Hepatocyte (in vitro differentiated cells): ENCODE data around the gene SLC25A29. TPM values are rescaled to one million over a fixed set of nuclear protein-coding genes. Genes with fewer than 3 reads are reported as not detected.
"Not testable (repeated sequence)": the region's sequence is repeated elsewhere in the genome, so short reads cannot be mapped to it uniquely, and the experiment has no call there.

ENCODE experiments used
- DNase-seq: peaks from one replicate; pipeline ENCODE4 v3.0.0-alpha.2; 2016; ENCODE audit warnings: low spot score
- H2AFZ ChIP-seq: fragments of 200-600 bp; sonication (generic); 2 replicates; pipeline ENCODE4 v1.6.0; 2016; ENCODE audit warnings: antibody characterized with exemption, mild to moderate bottlenecking
- H3K27ac ChIP-seq: fragments of 200-600 bp; sonication (generic); 2 replicates; pipeline ENCODE4 v1.5.1; 2016; ENCODE audit warnings: mild to moderate bottlenecking
- H3K27me3 ChIP-seq: fragments of 200-600 bp; sonication (generic); 2 replicates; pipeline ENCODE4 v1.6.1; 2016
- H3K36me3 ChIP-seq: fragments of 200-600 bp; sonication (generic); replicated peaks from 2 replicates; pipeline ENCODE4 v1.5.1; 2016; ENCODE audit warnings: low read depth; ENCODE audit not compliant: insufficient read depth
- H3K4me1 ChIP-seq: fragments of 200-600 bp; sonication (generic); 2 replicates; pipeline ENCODE4 v1.5.1; 2016; ENCODE audit warnings: mild to moderate bottlenecking, moderate library complexity; ENCODE audit not compliant: insufficient read depth
- H3K4me2 ChIP-seq: fragments of 200-600 bp; sonication (generic); 2 replicates; pipeline ENCODE4 v1.6.0; 2016
- H3K4me3 ChIP-seq: fragments of 200-600 bp; sonication (generic); 2 replicates; pipeline ENCODE4 v1.5.1; 2016; ENCODE audit warnings: mild to moderate bottlenecking
- H3K79me2 ChIP-seq: fragments of 200-600 bp; sonication (generic); 2 replicates; pipeline ENCODE4 v1.6.0; 2017; ENCODE audit warnings: mild to moderate bottlenecking
- H3K9me2 ChIP-seq: fragments of 200-600 bp; sonication (generic); replicated peaks from 2 replicates; pipeline ENCODE4 v1.6.0; 2017; ENCODE audit warnings: mild to moderate bottlenecking; ENCODE audit not compliant: insufficient read depth
- H3K9me3 ChIP-seq: fragments of 200-600 bp; sonication (generic); 2 replicates; pipeline ENCODE4 v1.5.1; 2016; ENCODE audit warnings: low read depth, mild to moderate bottlenecking
- H4K20me1 ChIP-seq: fragments of 200-600 bp; sonication (generic); 2 replicates; pipeline ENCODE4 v1.6.0; 2016; ENCODE audit warnings: mild to moderate bottlenecking; ENCODE audit not compliant: insufficient read depth, poor library complexity, severe bottlenecking
- EZH2 ChIP-seq: fragments of 200-600 bp; sonication (generic); IDR thresholded peaks from 2 replicates; pipeline ENCODE4 v1.6.1; 2016; ENCODE audit warnings: antibody characterized with exemption, mild to moderate bottlenecking, borderline replicate concordance
- EZH2phosphoT487 ChIP-seq: fragments of 200-600 bp; sonication (generic); IDR thresholded peaks from one replicate; pipeline ENCODE4 v1.6.1; 2018; ENCODE audit warnings: antibody characterized with exemption, mild to moderate bottlenecking, low read depth, moderate library complexity; ENCODE audit not compliant: unreplicated experiment, severe bottlenecking
- WGBS: methylation state at CpG from one replicate; pipeline ENCODE4 v1.1.6; 2016; ENCODE audit warnings: low lambda C conversion rate; ENCODE audit errors: missing lambda C conversion rate; 5-methylcytosine and 5-hydroxymethylcytosine counted together
- polyA plus RNA-seq: library from polyadenylated mRNA; unstranded; fragments of >200 nt; fragmentation: Nextera tagmentation; extraction: Ambion mirVana; gene quantifications from 2 replicates; pipeline ENCODE4 v1.2.1, GENCODE V29; 2016
- total RNA-seq: library from RNA; depleted of rRNA; stranded (reverse); fragments of >200 nt; gene quantifications from 2 replicates; pipeline ENCODE4 v1.2.3, GENCODE V29; 2014
- TF ChIP-seq, protein P1 (sequence below): fragments of 200-600 bp; sonication (generic); IDR thresholded peaks from 2 replicates; pipeline ENCODE4 v1.5.1; 2016; ENCODE audit warnings: antibody characterized with exemption, mild to moderate bottlenecking; ENCODE audit not compliant: poor library complexity

SLC25A29 gene
- total and polyA plus RNA-seq, 2 experiments from 2014 or later, result 73.1 to 90.1 TPM

DNA sequence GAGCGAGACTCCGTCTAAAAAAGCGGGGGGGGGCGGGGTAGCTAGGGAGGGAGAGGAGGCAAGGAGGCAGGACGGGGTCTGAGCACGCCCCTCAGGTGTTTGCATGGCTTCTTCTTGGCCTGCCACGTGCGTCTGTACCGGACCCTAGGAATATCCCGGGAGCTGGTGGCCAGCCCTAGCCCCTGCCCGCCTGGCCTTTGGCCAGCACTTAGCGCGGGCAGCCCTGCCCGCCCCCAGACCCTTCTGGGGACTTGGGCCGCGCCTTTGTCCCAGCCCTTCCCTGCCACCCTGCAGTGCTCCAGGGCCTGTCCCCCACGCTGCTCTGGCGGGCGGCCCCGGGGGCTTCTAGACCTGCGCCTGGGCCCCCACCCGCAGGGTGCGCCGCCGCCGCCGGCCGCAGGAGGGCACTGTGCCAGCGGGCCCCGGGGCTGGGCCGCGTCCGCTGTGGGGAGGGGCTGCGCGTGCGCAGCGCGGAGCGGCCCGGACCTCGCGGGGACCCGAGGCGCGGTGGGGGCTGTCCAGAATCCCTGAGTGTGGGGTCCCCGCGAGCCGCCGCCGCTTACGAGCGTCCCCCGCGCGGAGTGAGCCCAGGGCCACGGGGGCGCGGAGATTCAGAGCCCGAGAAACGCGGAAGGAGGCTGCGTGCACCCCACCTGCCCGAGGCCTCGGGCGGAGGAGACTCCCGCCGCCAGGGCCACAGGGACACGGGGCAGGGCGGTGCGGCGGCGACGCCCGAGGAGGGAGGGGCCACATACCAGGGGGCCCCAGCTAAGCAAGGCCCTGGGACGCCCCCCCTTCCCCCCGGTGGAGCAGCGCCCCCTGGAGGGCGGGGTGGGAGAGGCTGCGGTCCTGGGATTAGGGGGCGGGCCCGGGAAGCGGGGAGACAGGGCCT lies 21.0 kb downstream of the SLC25A29 start:
- H3K27ac ChIP-seq, result peak overlapping the region; percentile 94
- TF ChIP-seq EZH2phosphoT487, result no peak
- TF ChIP-seq, protein P1, sequence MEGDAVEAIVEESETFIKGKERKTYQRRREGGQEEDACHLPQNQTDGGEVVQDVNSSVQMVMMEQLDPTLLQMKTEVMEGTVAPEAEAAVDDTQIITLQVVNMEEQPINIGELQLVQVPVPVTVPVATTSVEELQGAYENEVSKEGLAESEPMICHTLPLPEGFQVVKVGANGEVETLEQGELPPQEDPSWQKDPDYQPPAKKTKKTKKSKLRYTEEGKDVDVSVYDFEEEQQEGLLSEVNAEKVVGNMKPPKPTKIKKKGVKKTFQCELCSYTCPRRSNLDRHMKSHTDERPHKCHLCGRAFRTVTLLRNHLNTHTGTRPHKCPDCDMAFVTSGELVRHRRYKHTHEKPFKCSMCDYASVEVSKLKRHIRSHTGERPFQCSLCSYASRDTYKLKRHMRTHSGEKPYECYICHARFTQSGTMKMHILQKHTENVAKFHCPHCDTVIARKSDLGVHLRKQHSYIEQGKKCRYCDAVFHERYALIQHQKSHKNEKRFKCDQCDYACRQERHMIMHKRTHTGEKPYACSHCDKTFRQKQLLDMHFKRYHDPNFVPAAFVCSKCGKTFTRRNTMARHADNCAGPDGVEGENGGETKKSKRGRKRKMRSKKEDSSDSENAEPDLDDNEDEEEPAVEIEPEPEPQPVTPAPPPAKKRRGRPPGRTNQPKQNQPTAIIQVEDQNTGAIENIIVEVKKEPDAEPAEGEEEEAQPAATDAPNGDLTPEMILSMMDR, result peak; percentile 91
- H3K9me2 ChIP-seq, result no peaks in the 10 kb centered on the region
- H2AFZ ChIP-seq, result peak overlapping the region; percentile 100
- H3K36me3 ChIP-seq, result no peaks in the 10 kb centered on the region
- H3K4me3 ChIP-seq, result peak overlapping the region; percentile 98
- WGBS, result 3% methylated on average over 39 of the region's 82 CpGs
- H3K4me1 ChIP-seq, result peaks cover 2% of the 10 kb centered on the region
- peaks cover 22% of the 10 kb centered on the region for H4K20me1 ChIP-seq
- no peaks in the 10 kb centered on the region for H3K9me3 ChIP-seq
- H3K79me2 ChIP-seq, result peaks cover 19% of the 10 kb centered on the region
- peak; percentile 88 for DNase-seq
- H3K4me2 ChIP-seq, result peak overlapping the region; percentile 100
- no peaks in the 10 kb centered on the region for H3K27me3 ChIP-seq

DNA sequence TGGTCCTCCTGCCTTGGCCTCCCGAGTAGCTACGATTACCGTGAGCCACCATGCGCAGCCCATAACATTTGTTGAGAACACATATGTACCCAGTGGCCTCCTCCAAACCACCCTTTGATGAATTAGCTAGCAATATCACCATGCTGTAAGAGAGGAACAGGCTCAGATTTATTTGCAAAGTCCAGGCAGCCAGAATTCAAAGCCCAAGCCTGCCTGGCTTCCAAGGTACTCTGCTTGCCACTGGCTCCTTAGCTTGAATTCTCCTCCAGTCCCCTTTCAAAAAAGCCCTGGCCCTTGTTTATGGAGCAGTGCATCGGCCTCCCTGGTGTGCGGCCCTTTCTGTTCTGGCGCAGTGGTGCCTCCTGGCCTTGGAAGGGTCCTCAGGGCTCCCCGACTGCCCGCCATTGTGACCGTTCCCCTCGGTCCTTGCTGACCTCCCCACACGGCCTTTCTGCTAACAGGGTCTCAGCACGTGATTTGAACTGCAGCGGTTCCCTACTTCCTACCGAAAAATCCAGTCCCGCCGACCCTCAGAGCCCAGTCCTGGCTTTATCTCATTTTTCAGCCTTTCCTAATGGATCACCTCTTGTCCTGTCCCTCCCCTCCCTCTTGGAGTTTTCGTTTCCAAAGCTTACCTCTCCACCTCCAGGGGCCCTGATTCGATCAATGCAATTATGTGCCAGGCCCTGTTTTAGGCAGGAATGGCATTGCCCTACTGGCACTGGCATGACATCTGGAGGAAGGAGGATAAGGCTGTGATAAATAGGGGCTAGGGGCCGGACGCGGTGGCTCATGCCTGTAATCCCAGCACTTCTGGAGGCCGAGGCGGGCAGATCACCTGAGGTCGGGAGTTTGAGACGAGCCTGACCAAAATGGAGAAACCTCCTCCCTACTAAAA lies 22.0 kb downstream of the SLC25A29 start:
- peak overlapping the region; percentile 98 for H3K4me3 ChIP-seq
- WGBS, result 74% methylated on average over 26 of the region's 26 CpGs
- TF ChIP-seq, protein P1, result no peak
- no peak for TF ChIP-seq EZH2
- TF ChIP-seq EZH2phosphoT487, result no peak
- peak overlapping the region; percentile 100 for H3K4me2 ChIP-seq
- peaks cover 2% of the 10 kb centered on the region for H3K4me1 ChIP-seq
- H3K9me2 ChIP-seq, result no peaks in the 10 kb centered on the region
- no peaks in the 10 kb centered on the region for H3K9me3 ChIP-seq
- no peaks in the 10 kb centered on the region for H3K36me3 ChIP-seq
- H4K20me1 ChIP-seq, result peaks cover 32% of the 10 kb centered on the region
- H3K27me3 ChIP-seq, result no peaks in the 10 kb centered on the region
- H3K79me2 ChIP-seq, result peaks cover 29% of the 10 kb centered on the region
- DNase-seq, result no peak
- no peak overlapping the region for H2AFZ ChIP-seq
- peak overlapping the region; percentile 94 for H3K27ac ChIP-seq

DNA sequence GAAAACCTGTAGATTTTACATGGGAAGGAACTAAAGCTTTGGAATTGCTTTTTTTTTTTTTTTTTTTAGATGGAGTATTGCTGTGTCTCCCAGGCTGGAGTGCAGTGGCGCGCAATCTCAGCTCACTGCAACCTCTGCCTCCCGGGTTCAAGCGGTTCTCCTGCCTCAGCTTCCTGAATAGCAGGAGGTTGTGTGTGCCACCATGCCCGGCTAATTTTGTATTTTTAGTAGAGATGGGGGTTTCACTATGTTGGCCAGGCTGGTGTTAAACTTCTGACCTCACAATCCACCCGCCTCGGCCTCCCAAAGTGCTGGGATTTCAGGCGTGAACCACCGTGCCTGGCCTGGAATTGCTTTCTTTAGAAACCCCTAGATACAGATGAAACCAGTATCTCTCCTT lies 22.8 kb downstream of the SLC25A29 start:
- H2AFZ ChIP-seq, H3K4me2 ChIP-seq, H3K27me3 ChIP-seq, H3K27ac ChIP-seq, H3K4me3 ChIP-seq, H3K9me2 ChIP-seq, H3K9me3 ChIP-seq, H3K36me3 ChIP-seq, DNase-seq, H3K4me1 ChIP-seq: not testable (repeated sequence)
- Histone ChIP-seq H3K79me2 (peaks cover 37% of the 10 kb centered on the region), H4K20me1 (peaks cover 40% of the 10 kb centered on the region)
- 96% methylated on average over 9 of the region's 9 CpGs for WGBS
